ENCODE data around the gene ATP6V1G2. TPM values are rescaled to one million over a fixed set of nuclear protein-coding genes. Genes with fewer than 3 reads are reported as not detected.

Gene ATP6V1G2
- total RNA-seq, 1 donor from 2014 or later = not detected

DNA sequence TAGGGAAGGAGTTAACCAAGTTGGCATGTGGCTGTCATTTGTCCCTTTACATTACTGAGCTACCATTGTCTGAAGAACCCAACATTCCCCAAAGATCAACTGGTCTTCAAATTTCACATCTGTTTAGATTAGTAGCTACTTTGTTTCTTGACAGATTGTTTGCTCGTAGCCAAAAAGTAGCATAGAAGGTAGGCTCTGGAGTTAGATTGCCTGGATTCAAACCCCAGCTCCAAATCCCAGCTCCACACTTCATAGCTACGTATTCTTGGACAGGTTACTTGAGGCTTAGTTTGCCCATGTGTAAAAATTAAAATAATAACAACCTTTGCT is 2.1 kb upstream of the ATP6V1G2 start:
- DNase-seq (ENCODE audit: low read depth in 2 of 2) = no peak

DNA sequence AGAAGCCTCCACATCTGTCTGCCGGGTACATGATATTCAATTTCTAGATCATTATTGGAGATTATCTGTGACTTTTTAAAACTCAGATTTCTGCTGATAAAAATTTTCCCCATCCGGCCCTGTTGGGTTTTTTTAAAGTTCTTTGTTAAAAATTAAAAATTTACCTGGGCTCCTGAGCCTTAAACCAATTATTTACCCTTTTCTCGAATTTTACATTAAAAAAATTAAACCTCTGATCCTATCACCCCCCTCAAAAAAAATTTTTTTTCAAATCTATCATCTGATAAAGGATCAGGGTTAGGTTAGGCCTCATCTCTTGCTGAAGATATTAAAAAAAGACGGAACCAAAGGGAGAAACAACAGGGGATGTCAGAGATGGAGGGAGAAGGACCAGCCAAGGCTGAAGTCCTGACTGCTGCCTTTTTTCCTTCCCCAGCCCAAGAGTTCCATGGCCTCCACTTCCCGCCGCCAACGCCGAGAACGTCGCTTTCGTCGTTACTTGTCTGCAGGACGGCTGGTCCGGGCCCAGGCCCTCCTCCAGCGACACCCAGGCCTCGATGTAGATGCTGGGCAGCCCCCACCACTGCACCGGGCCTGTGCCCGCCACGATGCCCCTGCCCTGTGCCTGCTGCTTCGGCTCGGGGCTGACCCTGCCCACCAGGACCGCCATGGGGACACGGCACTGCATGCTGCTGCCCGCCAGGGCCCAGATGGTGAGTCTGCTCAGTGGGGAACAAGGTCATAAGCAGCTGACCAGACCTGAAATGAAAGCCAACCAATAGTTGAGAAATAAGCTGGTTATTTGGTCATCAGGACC is 1.5 kb upstream of the ATP6V1G2 start:
- DNase-seq (ENCODE audit: low read depth in 2 of 2) = no peak

DNA sequence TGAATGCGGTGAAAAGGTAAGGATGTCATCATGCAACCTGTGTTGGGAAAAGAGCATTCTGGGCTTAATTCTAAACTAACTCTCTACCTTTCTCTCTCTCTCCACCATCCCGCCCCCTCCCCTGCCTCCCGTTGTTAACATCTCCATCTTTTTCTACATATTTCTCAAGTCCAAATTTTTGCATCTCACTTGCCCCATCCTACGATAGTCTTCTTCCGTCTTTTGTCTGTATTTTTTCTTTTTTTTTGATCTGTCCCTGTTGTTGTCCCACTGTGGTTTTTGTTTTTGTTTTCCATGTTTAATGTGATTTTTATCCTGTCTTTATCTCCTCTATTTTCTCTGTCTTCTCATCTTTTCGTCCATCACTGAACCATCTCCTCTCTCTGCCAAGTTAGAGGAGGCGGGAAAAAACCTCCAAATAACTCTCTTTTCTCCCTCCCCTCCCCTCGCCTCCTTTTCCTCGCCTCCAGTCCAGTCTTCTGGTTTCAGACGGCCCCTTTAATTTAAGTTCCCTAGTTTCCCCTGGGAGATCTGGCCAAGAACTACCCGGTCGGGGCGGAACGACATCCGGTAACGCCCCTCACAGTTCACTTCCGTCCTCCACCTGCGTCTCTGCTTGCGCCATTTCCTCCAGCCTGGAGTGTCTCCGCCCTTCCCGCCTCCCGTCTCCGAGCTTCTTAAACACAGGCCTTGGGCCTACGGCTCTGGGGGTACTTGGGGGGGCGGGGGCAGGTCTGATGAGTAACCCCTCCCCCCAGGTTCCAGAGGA is 734 bp upstream of the ATP6V1G2 start, which contains the start of gene NFKBIL1:
TSS of gene NFKBIL1 (plus strand) at position 651 of the 769 bp plus-strand sequence. CDS start at position 738, 87 bp downstream.
- peak; percentile 60 to 95 for DNase-seq (ENCODE audit: low read depth in 2 of 2)

DNA sequence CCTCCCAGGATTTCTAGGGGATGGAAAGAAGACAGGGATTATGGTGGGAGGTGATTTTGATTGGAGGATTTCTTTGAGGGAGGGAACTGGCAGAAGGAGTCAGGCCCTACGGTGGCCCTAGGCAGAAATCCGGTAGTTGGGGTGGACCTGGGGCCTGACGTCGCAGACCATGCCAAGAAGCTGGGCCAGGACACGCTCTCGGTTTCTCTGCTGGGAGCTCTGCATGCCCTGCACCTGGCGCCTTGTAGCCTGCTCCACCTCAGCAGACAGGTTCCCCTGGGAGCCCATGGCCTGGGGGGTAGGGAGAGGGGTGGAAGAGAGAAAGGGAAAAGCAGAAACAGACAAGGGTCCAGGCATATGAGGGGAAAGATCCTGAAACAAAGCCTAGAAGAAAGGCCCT is 1.1 kb downstream of the ATP6V1G2 start:
- DNase-seq (ENCODE audit: low read depth in 2 of 2) = no peak

DNA sequence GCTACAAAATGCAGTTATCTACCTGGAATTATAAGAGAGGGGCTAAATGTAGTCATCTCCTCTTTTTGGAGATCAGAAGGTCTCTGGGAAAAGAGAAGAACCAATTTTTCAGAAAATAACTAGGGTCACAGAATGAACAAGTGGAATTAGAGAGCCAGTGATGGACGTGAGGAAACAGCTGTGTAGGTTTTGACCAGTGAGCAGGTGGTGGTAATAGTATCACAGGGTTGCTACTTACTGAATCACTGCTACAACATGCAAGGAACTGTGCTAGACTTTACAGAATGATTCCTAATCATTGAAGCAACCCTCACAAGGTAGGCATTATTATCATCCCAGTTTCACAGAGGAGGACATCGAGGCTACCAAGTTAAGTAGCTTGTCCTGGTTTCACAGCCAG is 1.7 kb downstream of the ATP6V1G2 start:
- no peak for DNase-seq (ENCODE audit: low read depth in 2 of 2)

DNA sequence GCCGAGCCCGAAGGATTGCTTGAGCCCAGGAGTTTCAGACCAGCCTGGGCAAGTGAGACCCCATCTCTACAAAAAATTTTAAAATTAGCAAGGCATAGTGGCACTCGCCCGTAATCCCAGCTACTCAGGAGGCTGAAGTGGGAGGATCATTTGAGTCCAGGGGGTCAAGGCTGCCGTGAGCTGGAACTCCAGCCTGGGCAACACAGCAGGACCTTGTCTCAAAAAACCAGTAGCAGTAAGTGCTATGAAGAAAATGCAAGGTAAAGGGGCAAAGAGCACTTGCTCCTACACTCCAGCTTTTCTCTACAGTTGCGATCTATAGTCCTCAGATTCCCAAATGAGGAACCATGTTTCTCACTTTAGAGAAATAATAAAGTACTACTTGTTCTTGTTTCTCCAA is 2.8 kb downstream of the ATP6V1G2 start:
- DNase-seq (ENCODE audit: low read depth in 2 of 2) = no peak

DNA sequence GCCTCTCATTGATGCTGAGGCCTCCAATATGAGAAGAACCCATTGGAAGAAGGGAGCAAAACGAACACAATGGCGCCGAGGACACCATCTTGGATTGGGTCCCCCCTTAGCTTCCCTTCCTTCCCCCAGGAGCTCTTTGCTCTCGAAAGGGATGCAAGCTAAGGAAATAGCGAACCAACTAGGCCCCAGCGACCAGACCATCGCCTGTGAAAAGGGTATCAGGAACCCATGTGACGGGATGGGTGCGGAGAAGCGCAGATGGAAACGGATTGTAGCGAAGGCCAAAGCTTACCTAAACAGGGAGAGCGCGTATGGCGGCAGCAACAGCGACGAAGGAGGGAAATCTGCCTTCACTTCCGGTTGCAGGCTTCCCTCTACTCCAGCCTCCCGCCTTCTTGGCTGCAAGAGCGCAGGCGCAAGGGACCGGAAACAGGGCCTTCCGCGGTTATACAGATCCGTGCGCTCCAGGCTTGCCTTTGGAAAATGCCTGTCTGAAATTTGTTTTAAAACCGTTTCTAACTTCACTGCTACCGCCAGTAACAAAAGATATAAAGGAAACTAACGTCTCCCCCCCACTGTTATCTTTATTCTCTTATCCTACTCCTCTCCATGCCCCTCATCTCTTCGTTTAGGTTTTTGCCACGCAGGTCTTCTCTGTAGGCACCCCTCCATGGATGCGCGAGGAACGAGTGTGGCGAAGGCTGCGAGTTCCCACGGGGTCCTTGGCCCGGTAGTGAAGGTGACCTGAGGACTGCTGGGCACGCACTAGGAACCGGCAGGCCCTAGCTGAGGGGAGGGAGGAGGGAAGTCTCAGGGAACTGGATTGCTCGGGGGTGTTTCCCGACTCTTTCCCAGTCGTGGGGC is 4.5 kb downstream of the ATP6V1G2 start, which contains the start of gene DDX39B:
TSS of gene DDX39B (minus strand) at position 346 of the 864 bp plus-strand sequence. CDS start 1,471 bp downstream, outside the sequence.
- peak; percentile 94 to 98 for DNase-seq (ENCODE audit: low read depth in 2 of 2)

DNA sequence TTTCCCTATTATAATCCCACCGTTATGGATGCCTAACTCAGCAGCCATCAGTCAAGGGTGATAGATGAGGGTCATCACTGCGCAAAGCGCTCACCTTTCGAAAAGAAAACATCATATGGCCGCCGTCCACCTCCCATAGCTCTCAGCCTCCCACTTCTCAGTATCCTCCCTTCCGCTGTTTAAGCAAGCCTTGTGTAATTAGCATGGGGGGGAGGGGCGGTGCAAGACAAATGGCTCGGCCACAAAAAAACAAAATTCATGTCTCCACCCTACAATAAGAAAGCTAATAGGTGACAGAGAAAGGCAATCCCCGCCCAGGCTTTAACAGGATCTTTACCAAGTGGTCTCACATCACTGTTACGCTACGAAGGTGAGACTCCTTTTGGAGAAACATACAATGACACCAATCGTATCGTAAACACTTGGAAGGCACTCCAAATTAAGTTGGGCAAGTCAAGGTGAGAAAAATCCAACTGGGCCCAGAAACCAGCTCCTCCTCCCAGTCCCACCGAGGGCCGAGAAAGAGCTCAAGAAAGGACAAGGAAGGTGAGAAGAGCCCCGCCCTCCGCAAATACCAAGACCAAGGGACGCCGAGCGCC is 5.2 kb downstream of the ATP6V1G2 start:
- DNase-seq (ENCODE audit: low read depth in 2 of 2) = peak in 1 of 2 donors; percentile 54

DNA sequence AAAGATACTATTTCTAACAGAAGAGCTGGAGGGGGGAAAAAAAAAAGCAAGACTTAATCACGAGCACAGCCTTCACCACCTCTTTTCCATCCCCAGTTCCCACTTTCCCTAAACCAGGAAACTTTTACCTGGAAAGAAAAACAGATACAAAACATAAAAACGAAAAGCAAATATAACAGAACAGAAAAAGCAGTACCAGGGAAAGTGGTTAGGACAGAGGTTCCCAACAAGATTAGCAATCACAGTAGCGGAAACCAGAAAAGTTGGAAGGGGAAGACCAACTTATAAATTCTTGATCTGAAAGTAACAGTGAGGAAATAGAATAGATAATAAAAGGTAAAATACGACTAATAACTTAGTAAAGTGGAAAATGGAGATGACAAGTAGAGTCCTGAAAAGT is 5.8 kb downstream of the ATP6V1G2 start:
- no peak for DNase-seq (ENCODE audit: low read depth in 2 of 2)

DNA sequence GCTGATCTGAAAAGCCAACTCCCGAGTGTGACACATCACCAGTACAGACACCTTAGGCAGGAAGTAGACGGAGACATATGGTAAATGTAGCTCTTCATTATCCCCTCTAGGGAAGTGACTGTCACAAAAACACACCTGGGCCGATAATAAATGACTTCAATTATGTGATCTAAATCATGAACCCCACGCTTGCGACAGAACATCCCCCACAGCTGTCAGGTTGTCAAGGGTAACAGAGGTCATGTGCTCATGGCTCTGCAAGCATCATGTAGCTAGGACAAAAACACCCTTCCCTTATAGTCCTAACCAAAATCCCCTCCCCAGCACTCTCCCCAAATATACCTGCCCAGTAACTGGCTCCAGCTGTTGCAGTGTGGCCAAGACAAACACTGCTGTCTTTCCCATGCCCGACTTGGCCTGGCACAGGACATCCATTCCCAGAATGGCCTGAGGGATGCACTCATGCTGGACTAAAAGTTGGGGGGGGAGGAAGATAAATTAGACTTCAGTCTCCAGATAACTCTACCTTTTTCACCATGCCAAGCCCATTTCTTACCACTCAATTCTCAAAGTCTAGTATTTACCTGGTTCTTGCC is 7.5 kb downstream of the ATP6V1G2 start:
- DNase-seq (ENCODE audit: low read depth in 2 of 2) = no peak

DNA sequence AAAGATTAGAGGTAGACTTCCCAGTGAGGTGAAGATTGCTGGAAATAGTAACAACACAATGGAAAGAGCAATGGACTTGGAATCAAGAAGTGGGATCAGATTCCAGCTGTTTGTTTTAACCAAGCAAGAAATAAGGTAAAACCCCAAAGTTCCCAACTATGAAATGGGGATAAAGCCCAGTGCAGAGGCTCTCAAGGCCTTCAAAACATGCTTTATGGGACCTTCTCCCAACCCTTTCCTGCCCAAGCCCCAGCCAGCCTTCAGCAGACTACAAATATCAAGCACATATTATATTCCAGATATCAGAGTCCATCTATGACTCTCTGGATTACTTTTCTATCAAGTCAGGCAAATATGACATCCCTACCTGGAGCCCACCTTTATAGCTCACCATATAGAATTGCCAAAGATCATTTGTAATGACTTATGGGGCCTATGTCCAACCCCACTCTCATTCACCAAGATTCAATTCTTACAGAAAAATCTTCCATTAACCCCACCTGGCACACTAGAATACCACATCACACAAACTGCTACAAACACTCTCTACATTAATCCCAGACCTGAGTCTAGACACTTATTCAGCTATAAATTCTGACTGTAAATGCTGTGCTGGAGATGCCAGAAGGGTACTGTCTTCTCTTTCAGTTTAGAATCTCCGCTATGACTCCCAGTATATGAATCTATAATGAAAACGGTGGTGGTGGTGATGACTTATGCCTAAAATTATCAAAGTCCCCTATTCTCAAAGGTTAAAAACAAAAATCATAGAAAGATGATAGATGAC is 10.7 kb downstream of the ATP6V1G2 start:
- DNase-seq (ENCODE audit: low read depth in 2 of 2) = no peak

DNA sequence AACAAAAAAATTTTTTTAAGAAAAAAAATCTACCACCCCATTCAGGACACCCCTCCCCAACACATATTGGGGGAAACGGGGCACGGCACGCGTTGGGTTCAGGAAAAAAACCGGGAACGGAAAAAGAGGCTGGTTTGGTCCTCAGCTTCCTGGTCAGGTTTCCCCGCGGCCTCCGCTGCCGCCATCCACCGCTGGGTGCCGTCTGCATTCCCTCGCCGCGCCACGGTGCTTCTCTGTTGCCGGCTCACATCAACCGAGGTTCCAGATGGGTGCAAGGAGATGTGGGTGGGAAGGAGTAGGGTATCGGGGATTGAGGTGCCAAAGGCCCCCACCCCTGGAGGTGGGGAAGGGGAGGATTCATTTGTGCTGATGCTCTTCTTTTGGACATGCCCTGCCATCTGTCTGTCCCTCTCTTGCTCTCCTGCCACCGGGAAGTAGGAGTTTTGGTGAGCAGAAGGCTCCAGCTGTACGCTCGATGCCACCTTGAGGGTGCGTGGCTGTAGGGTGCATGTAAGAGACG is 11.8 kb downstream of the ATP6V1G2 start:
- no peak for DNase-seq (ENCODE audit: low read depth in 2 of 2)

DNA sequence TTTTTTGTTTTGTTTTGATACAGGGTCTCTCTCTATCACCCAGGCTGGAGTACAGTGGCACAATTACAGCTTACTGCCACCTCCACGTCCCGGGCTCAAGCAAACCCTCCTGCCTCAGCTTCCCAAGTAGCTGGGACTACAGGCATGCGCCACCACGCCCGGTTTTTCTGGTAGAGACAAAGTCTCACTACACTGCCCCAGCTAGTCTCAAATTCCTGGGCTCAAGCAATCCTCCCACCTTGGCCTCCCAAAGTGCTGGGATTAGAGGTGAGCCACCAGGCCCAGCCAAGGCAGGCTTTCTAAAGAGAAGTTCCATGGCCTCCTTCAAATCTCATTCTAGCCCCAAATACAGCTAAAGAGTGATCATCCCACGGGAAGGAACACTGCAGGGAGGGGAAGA is 12.4 kb downstream of the ATP6V1G2 start:
- no peak for DNase-seq (ENCODE audit: low read depth in 2 of 2)

DNA sequence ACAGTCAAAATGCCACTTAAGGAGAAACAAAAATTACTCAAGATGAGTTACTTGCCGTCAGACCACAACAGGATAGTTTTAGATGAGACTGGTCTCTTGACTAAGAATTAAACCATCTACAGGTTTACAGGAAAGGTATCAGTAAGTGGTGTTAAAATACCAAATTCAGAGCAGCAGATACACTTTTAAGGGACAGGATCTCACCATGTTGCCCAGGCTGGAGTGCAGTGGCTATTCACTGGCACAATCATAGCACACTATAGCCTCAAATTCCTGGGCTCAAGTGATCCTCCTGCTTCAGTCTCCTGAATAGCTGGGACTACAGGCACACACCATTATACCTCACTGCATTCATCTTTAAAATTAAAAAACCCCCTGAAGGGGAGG is 13.0 kb downstream of the ATP6V1G2 start:
- no peak for DNase-seq (ENCODE audit: low read depth in 2 of 2)

DNA sequence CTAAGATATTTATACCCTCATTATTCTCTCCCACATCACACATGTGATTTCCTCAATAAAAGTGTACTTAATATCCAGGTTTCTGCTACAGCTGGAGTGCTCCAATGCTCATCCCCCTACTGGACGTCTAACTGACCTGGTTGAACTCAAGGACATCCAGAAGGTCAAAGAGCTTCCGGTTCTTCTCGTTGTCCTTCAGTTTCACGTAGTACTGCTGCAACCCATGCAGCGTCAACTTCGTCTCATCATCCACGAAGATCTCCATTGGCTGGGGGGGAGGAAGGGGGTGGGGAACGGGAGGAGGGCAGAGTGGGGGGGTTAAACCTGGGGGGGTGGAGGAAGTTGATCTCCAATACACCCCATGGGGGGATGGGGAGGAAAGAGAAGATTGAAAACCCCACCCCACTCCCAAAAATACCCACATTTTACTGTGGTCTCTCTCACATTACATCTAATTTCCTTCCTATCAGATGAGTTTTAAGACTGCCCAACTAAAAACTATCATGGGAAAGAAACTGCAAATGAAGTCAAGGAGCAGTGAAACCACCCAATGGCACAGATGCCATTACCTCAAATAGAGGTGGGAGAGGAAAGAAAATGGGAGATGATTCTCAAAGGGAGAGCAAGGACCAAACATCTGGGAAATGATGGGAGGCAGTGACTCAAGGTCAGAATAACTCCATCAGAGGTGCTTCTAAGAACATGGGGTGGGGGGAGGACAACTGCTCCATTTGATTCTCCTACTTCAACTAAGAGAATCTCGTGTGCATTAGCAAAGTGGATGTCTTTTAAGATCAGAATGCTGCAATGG is 13.6 kb downstream of the ATP6V1G2 start:
- no peak for DNase-seq (ENCODE audit: low read depth in 2 of 2)

DNA sequence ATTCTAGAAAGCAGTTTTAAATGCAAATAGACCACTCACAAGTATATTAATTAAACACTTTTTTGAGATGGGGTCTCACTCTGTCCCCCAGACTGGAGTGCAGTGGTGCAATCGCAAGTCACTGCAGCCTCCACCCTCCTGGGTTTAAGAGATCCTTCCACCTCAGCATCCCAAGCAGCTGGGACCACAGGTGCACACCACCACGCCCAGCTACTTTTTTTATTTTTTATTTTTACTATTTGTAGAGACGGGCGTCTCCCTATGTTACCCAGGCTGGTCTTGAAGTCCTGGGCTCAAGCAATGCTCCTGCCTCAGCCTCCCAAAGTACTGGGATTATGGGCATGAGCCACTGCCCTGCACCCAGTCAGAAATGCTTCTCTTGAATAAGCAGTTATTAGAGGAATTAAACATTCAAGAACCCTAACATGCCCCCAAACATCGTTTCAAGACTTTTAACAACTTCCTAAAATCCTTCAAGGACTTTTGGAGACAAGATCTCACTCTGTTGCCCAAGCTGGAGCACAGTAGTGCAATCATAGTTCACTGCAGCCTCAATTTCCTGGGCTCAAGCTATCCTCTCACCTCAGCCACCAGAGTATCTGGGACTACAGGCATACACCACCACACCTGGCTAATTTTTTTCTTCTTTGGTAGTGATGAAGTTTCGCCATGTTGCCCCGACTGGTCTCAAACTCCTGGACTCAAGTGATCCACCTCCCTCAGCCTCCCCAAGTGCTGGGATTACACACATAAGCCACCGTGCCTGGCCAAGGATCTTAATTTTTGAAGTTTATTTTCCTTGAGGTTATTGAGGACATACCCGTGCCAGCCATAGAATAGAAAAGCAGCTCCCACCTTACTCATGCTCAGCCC is 14.4 kb downstream of the ATP6V1G2 start:
- DNase-seq (ENCODE audit: low read depth in 2 of 2) = no peak

DNA sequence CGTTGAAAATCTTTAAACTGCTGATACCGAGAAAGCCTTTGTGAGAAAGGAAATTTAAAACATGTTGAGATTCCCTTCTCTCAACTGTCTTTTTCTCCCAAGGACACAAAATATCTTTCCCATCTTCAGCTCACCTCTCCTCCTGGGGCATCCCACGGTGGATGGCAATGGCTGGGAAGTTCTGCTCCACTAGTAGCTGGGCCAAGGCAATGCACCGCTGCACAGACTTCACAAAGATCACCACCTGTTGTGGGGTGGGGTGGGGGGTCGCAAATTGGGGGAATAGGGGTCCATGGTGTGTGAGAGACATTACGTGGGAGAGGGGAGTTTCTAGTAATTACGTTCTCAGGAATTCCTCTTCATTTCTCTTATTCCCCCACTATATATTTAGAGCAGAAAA is 15.2 kb downstream of the ATP6V1G2 start:
- no peak for DNase-seq (ENCODE audit: low read depth in 2 of 2)

DNA sequence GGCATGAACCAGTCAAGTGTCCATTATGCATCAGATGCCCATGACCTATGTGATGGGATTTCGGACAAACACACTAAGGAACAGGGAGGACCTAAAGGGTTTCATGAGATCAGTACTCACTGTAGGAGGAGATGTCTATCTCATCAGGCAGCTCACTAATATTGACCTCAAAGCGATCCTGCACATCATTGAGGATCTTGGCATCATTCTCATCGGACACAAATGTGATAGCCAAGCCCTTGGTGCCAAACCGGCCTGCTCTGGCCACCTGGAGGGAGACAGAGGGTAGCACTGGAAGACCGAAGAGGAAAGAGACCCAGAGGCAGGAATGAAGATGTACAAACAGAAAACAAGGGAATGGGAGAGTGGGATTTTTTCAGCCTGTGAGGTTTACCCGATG is 15.7 kb downstream of the ATP6V1G2 start:
- no peak for DNase-seq (ENCODE audit: low read depth in 2 of 2)
